Smooth muscle cell (in vitro differentiated cells): ENCODE data around the gene SEC14L3. TPM values are rescaled to one million over a fixed set of nuclear protein-coding genes. Genes with fewer than 3 reads are reported as not detected.

ENCODE experiments used
- DNase-seq: peaks from one replicate; lab custom pipeline; 2025; ENCODE audit not compliant: unreplicated experiment; lab: John Stamatoyannopoulos, UW
- H2AFZ ChIP-seq: fragments of 200-600 bp; sonication (generic); 2 replicates; pipeline ENCODE4 v1.6.0; 2016; ENCODE audit warnings: antibody characterized with exemption, low read depth, mild to moderate bottlenecking
- H3F3A ChIP-seq: fragments of 200-600 bp; sonication (generic); 2 replicates; pipeline ENCODE4 v1.6.0; 2017; ENCODE audit warnings: antibody characterized with exemption, low read depth
- H3K27ac ChIP-seq: fragments of 200-600 bp; sonication (generic); 2 replicates; pipeline ENCODE4 v1.5.1; 2016; ENCODE audit warnings: low read depth, mild to moderate bottlenecking
- H3K27me3 ChIP-seq: fragments of 200-600 bp; sonication (generic); 2 replicates; pipeline ENCODE4 v1.6.1; 2016; ENCODE audit warnings: low read depth, mild to moderate bottlenecking
- H3K36me3 ChIP-seq: fragments of 200-600 bp; sonication (generic); 2 replicates; pipeline ENCODE4 v1.5.1; 2016; ENCODE audit warnings: low read depth
- H3K4me1 ChIP-seq: fragments of 200-600 bp; sonication (generic); 2 replicates; pipeline ENCODE4 v1.5.1; 2016; ENCODE audit warnings: low read depth
- H3K4me2 ChIP-seq: fragments of 200-600 bp; sonication (generic); 2 replicates; pipeline ENCODE4 v1.6.0; 2016; ENCODE audit warnings: mild to moderate bottlenecking
- H3K4me3 ChIP-seq: fragments of 200-600 bp; sonication (generic); 2 replicates; pipeline ENCODE4 v1.5.1; 2016; ENCODE audit warnings: mild to moderate bottlenecking
- H3K79me2 ChIP-seq: fragments of 200-600 bp; sonication (generic); 2 replicates; pipeline ENCODE4 v1.6.0; 2016; ENCODE audit warnings: low read depth, mild to moderate bottlenecking
- H3K9ac ChIP-seq: fragments of 200-600 bp; sonication (generic); 2 replicates; pipeline ENCODE4 v1.6.0; 2016; ENCODE audit warnings: low read depth
- H3K9me3 ChIP-seq: fragments of 200-600 bp; sonication (generic); replicated peaks from 2 replicates; pipeline ENCODE4 v1.5.1; 2016; ENCODE audit warnings: low read depth
- H4K20me1 ChIP-seq: fragments of 200-600 bp; sonication (generic); 2 replicates; pipeline ENCODE4 v1.6.0; 2016; ENCODE audit warnings: low read depth
- WGBS: methylation state at CpG from one replicate; pipeline ENCODE4 v1.1.7; 2016; ENCODE audit warnings: low lambda C conversion rate; 5-methylcytosine and 5-hydroxymethylcytosine counted together
- polyA plus RNA-seq: library from polyadenylated mRNA; unstranded; fragments of >200 nt; fragmentation: Nextera tagmentation; extraction: Ambion mirVana; gene quantifications from 2 replicates; pipeline ENCODE4 v1.2.1, GENCODE V29; 2016
- total RNA-seq: library from RNA; depleted of rRNA; stranded (reverse); fragments of >200 nt; gene quantifications from 2 replicates; pipeline ENCODE4 v1.2.3, GENCODE V29; 2014
- TF ChIP-seq, protein P1 (sequence below): fragments of 200-600 bp; sonication (generic); IDR thresholded peaks from 2 replicates; pipeline ENCODE4 v1.5.1; 2017; ENCODE audit warnings: borderline replicate concordance, mild to moderate bottlenecking, antibody characterized with exemption; ENCODE audit not compliant: insufficient read depth, poor library complexity, severe bottlenecking

The SEC14L3 gene
- total and polyA plus RNA-seq, 2 experiments from 2014 or later = not detected

DNA sequence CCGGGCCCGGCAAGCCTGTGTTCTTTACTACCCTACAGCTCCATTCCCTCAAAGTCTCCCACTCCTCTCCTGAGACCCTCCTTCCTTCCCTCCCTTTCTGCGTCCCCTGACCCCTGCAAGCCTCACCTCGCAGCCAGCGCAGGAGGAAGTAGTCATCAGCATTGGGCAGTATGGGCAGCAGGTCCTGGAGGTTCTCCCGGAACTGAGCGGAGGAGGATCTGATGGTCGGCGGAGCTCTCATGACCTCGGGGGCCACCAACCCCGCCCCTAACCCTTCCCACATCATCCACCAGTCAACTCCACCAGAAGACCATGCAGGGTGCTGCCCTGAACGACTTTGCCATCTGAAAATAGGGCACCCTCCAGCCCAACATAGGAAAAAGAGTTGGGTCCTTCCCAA, 31.7 kb upstream of the SEC14L3 start:
- WGBS = 87% methylated on average over 12 of the region's 12 CpGs
- Histone ChIP-seq H3K4me3 (no peak overlapping the region), H3K9ac (no peak overlapping the region), H3K4me2 (no peak overlapping the region), H3K9me3 (no peaks in the 10 kb centered on the region), H3K36me3 (no peaks in the 10 kb centered on the region), H3K27me3 (peaks cover 11% of the 10 kb centered on the region), H3K79me2 (no peaks in the 10 kb centered on the region), H2AFZ (no peak overlapping the region), H3F3A (no peaks in the 10 kb centered on the region), H3K4me1 (no peaks in the 10 kb centered on the region), H3K27ac (no peak overlapping the region), H4K20me1 (no peaks in the 10 kb centered on the region)
- TF ChIP-seq, protein P1, sequence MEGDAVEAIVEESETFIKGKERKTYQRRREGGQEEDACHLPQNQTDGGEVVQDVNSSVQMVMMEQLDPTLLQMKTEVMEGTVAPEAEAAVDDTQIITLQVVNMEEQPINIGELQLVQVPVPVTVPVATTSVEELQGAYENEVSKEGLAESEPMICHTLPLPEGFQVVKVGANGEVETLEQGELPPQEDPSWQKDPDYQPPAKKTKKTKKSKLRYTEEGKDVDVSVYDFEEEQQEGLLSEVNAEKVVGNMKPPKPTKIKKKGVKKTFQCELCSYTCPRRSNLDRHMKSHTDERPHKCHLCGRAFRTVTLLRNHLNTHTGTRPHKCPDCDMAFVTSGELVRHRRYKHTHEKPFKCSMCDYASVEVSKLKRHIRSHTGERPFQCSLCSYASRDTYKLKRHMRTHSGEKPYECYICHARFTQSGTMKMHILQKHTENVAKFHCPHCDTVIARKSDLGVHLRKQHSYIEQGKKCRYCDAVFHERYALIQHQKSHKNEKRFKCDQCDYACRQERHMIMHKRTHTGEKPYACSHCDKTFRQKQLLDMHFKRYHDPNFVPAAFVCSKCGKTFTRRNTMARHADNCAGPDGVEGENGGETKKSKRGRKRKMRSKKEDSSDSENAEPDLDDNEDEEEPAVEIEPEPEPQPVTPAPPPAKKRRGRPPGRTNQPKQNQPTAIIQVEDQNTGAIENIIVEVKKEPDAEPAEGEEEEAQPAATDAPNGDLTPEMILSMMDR = no peak
- no peak for DNase-seq

DNA sequence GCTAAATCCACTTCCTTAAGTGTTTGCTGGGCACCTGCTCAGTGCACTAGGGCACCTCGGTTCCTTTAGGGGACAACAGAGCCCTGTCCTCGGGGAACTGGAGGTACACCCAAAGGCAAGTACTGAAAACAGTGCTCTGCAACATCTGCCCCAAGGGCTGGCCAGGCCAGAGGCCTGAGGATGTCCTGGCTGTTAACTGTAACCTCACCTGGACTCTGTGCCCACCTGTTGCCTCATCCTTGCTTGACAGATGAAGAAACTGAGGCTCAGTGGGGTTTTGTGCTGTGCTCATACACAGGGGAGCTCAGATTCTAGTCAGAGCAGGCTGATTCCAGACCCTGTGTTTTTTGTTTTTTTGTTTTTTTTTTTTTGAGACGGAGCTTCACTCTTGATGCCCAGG, 31.1 kb upstream of the SEC14L3 start:
- H3K9me3 ChIP-seq = no peaks in the 10 kb centered on the region
- no peaks in the 10 kb centered on the region for H4K20me1 ChIP-seq
- H3K4me3 ChIP-seq = no peak overlapping the region
- TF ChIP-seq, protein P1 = no peak
- no peak for DNase-seq
- no peak overlapping the region for H3K4me2 ChIP-seq
- H3K4me1 ChIP-seq = no peaks in the 10 kb centered on the region
- no peaks in the 10 kb centered on the region for H3K79me2 ChIP-seq
- no peaks in the 10 kb centered on the region for H3F3A ChIP-seq
- no peak overlapping the region for H3K27ac ChIP-seq
- H3K27me3 ChIP-seq = peaks cover 11% of the 10 kb centered on the region
- WGBS = 80% methylated on average over 3 of the region's 3 CpGs
- H3K9ac ChIP-seq = no peak overlapping the region
- H2AFZ ChIP-seq = no peak overlapping the region
- H3K36me3 ChIP-seq = no peaks in the 10 kb centered on the region

DNA sequence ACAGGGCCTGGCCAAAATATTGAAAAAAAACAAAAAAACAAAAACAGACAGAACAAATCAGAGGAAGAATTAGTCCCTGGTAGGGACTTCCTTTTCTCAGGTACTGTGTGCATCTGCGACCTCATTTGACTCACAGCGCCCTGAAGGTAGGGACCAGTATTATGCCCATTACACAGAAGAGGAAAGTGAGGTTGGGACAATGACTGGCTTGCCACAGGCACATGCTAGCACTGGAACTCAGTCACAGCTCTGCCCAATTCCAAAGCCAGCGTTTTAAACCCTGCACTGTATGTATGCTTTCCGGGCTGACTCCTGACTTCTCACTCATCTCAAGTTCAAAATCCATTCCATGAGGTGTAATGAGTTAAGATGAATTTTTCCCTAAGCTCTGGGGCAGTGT, 30.3 kb upstream of the SEC14L3 start:
- H3K27me3 ChIP-seq = peaks cover 15% of the 10 kb centered on the region
- TF ChIP-seq, protein P1 = no peak
- no peaks in the 10 kb centered on the region for H3F3A ChIP-seq
- H3K4me1 ChIP-seq = no peaks in the 10 kb centered on the region
- no peak overlapping the region for H3K4me3 ChIP-seq
- DNase-seq = no peak
- H3K27ac ChIP-seq = no peak overlapping the region
- no peaks in the 10 kb centered on the region for H3K79me2 ChIP-seq
- H3K9me3 ChIP-seq = no peaks in the 10 kb centered on the region
- 94% methylated on average over 4 of the region's 4 CpGs for WGBS
- H4K20me1 ChIP-seq = no peaks in the 10 kb centered on the region
- no peaks in the 10 kb centered on the region for H3K36me3 ChIP-seq
- no peak overlapping the region for H2AFZ ChIP-seq
- H3K9ac ChIP-seq = no peak overlapping the region
- H3K4me2 ChIP-seq = no peak overlapping the region

DNA sequence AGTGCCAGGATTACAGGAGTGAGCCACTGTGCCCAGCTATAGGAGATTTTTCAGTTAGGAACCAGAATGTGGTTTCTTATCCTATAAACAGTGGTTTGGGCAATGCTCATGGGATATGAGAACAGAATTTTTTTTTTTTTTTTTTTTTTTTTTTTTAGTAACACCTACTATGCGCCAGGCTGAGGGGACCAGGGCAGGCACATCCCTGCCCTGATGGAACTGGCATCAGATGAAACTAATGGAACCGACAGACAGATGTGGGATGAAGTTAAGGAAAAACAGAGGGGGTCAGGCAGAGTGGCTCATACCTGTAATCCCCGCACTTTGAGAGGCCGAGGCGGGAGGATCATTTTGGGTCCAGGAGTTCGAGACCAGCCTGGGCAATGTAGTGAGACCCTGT, 28.8 kb upstream of the SEC14L3 start:
- no peaks in the 10 kb centered on the region for H3K36me3 ChIP-seq
- H3K4me3 ChIP-seq = no peak overlapping the region
- H3K79me2 ChIP-seq = no peaks in the 10 kb centered on the region
- no peak overlapping the region for H3K27ac ChIP-seq
- H4K20me1 ChIP-seq = no peaks in the 10 kb centered on the region
- no peaks in the 10 kb centered on the region for H3K4me1 ChIP-seq
- no peaks in the 10 kb centered on the region for H3K9me3 ChIP-seq
- H2AFZ ChIP-seq = no peak overlapping the region
- DNase-seq = no peak
- whole genome bisulfite sequencing = 95% methylated on average over 6 of the region's 6 CpGs
- H3F3A ChIP-seq = no peaks in the 10 kb centered on the region
- peaks cover 15% of the 10 kb centered on the region for H3K27me3 ChIP-seq
- no peak overlapping the region for H3K4me2 ChIP-seq
- no peak overlapping the region for H3K9ac ChIP-seq
- TF ChIP-seq, protein P1 = no peak
